Fibroblast of skin of left biceps (primary cell): ENCODE results near the gene AKIP1.
A peak's percentile ranks its signal among the peaks of the same experiment; 100 is the strongest.
"Not testable (repeated sequence)": the region's sequence is repeated elsewhere in the genome, so short reads cannot be mapped to it uniquely, and the experiment has no call there.

Source experiments
- DNase-seq, 2 experiments: peaks; one replicate each; pipeline ENCODE4 v3.0.0-alpha.2; 2013; ENCODE audit warnings: low read depth in 2 of 2

Gene AKIP1

GRCh38 chr11:8917157-8917825, 6.3 kb downstream of the AKIP1 start:
- DNase-seq, result peak; percentile 87

GRCh38 chr11:8922691-8923090, 11.7 kb downstream of the AKIP1 start:
- DNase-seq, result no peak

GRCh38 chr11:8925711-8926110, 14.7 kb downstream of the AKIP1 start:
- DNase-seq, result no peak

GRCh38 chr11:8926236-8926635, 15.2 kb downstream of the AKIP1 start:
- DNase-seq, result no peak

- DNase-seq, result no peak
Observed at GRCh38 chr11:8927233-8927632, 16.2 kb downstream of the AKIP1 start.

- DNase-seq, result no peak
Observed at GRCh38 chr11:8928205-8928604, 17.2 kb downstream of the AKIP1 start.

GRCh38 chr11:8928981-8929615, 18.1 kb downstream of the AKIP1 start:
- DNase-seq, result no peak

GRCh38 chr11:8930456-8931175, 19.6 kb downstream of the AKIP1 start:
- DNase-seq, result no peak

- no peak for DNase-seq
Observed at GRCh38 chr11:8932564-8933180, 21.7 kb downstream of the AKIP1 start, which contains the start of gene C11orf16. Gene C11orf16 (minus strand): TSS chr11:8932947. CDS start chr11:8932308, 639 bp downstream.

- no peak for DNase-seq
Observed at GRCh38 chr11:8933931-8934330, 22.9 kb downstream of the AKIP1 start.

- peak; percentile 78 for DNase-seq
Observed at GRCh38 chr11:8934742-8935488, 23.9 kb downstream of the AKIP1 start.

- not testable (repeated sequence) for DNase-seq
Observed at GRCh38 chr11:8935789-8936188, 24.8 kb downstream of the AKIP1 start.

- DNase-seq, result no peak
Observed at GRCh38 chr11:8937159-8937558, 26.2 kb downstream of the AKIP1 start.

- DNase-seq, result no peak
Observed at GRCh38 chr11:8937659-8938058, 26.7 kb downstream of the AKIP1 start.

- DNase-seq, result no peak
Observed at GRCh38 chr11:8941341-8942103, 30.5 kb downstream of the AKIP1 start.

GRCh38 chr11:8942518-8943066, 31.6 kb downstream of the AKIP1 start, which contains the start of gene ASCL3:
Gene ASCL3 (minus strand): TSS chr11:8943016. CDS start chr11:8938161, 4,855 bp downstream.
- no peak for DNase-seq

GRCh38 chr11:8947230-8947943, 36.4 kb downstream of the AKIP1 start:
- no peak for DNase-seq

GRCh38 chr11:8948886-8949285, 37.9 kb downstream of the AKIP1 start:
- no peak for DNase-seq

- DNase-seq, result no peak
Observed at GRCh38 chr11:8956860-8957259, 45.9 kb downstream of the AKIP1 start.
